DND-41 (cell line): ENCODE results near the gene DIAPH2.

Source experiments
- EZH2 ChIP-seq: IDR thresholded peaks from 3 replicates; pipeline ENCODE4 v1.6.1; 2012; ENCODE audit warnings: borderline replicate concordance, low read depth, mild to moderate bottlenecking, moderate library complexity, low read length, inconsistent platforms; ENCODE audit not compliant: severe bottlenecking
- TF ChIP-seq, protein P1 (sequence below): IDR thresholded peaks from 2 replicates; pipeline ENCODE4 v1.5.1; 2012; ENCODE audit warnings: borderline replicate concordance, low read length, moderate library complexity, mild to moderate bottlenecking; ENCODE audit not compliant: poor library complexity, severe bottlenecking; ENCODE audit errors: extremely low read depth

DNA sequence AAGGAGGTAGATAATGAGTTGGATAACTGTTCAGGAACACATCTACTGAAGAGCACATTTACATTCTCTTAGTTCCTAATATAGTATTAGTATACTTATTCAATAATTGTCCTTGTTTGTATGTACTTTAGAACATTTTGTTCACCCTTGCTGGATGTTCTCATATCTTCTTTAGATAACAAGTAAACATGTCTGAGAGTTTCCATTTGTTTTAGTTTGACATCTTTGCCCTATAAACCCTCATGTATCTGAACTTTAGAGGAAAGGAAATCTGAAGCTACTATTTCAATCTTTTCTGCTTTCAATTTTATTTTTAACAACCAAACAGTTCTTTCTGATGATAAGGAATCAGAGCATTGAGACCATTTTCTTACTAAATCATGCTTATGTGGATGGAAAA lies 717.7 kb downstream of the DIAPH2 start:
- TF ChIP-seq, protein P1, sequence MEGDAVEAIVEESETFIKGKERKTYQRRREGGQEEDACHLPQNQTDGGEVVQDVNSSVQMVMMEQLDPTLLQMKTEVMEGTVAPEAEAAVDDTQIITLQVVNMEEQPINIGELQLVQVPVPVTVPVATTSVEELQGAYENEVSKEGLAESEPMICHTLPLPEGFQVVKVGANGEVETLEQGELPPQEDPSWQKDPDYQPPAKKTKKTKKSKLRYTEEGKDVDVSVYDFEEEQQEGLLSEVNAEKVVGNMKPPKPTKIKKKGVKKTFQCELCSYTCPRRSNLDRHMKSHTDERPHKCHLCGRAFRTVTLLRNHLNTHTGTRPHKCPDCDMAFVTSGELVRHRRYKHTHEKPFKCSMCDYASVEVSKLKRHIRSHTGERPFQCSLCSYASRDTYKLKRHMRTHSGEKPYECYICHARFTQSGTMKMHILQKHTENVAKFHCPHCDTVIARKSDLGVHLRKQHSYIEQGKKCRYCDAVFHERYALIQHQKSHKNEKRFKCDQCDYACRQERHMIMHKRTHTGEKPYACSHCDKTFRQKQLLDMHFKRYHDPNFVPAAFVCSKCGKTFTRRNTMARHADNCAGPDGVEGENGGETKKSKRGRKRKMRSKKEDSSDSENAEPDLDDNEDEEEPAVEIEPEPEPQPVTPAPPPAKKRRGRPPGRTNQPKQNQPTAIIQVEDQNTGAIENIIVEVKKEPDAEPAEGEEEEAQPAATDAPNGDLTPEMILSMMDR = no peak
- TF ChIP-seq EZH2 = no peak
